Glomerular visceral epithelial cell (primary cell): Measurements from ENCODE around the gene OSBPL9.

Source experiments
- DNase-seq: peaks from one replicate; pipeline ENCODE4 v3.0.0-alpha.2; 2016; ENCODE audit errors: extremely low spot score

Gene OSBPL9

GRCh38 chr1:51788938-51789337 lies 172.0 kb downstream of the OSBPL9 start:
- no peak for DNase-seq

- no peak for DNase-seq
Observed at GRCh38 chr1:51789342-51789741, 172.4 kb downstream of the OSBPL9 start.

GRCh38 chr1:51790385-51790784 lies 173.5 kb downstream of the OSBPL9 start:
- no peak for DNase-seq

DNA sequence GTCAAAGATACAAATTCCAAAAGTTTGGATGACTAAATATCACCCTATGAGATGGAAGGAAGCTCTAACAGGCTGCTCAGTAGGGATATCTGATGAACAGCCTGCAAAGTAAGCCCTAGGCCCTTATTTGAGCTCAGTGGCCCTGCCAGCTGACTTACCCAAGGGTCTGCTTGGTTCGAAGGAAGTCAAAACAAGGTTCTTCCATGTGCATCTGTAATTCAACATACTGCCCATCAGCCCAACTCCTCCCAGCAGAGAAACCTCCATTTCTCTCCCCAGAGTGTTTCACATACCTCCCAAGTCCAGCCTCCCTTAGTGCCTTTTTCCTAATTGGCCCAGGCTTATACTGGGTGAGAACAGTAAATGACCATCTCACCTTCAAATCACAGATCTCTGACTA lies 175.0 kb downstream of the OSBPL9 start:
- DNase-seq: no peak

- DNase-seq: peak; percentile 20
Observed at GRCh38 chr1:51792864-51793263, 176.0 kb downstream of the OSBPL9 start.

GRCh38 chr1:51794260-51794659 lies 177.4 kb downstream of the OSBPL9 start:
- no peak for DNase-seq

GRCh38 chr1:51794868-51795267 lies 178.0 kb downstream of the OSBPL9 start:
- no peak for DNase-seq

- DNase-seq: no peak
Observed at GRCh38 chr1:51799372-51799771, 182.5 kb downstream of the OSBPL9 start.

GRCh38 chr1:51814513-51814912 lies 197.6 kb downstream of the OSBPL9 start:
- no peak for DNase-seq

DNA sequence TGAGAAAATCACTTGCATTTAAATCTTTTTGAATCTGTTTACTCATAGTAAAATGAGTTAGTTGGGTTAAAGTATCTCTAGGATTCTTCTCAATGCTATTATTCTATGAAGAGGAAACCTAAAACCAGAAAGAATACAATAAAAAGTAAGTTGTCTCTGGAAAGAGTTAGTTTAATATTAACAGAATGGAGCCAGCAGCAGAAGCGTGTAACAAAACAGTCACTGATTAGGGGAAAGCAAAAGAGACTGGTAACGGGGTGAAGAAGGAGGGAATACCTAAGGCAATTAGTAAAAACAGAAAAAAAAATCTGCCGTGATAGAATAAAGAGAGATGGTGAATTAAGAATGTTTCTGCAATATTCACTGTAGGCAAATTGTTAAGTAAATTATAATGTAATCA lies 201.6 kb downstream of the OSBPL9 start:
- peak; percentile 20 for DNase-seq

GRCh38 chr1:51819021-51819420 lies 202.1 kb downstream of the OSBPL9 start:
- peak; percentile 25 for DNase-seq

GRCh38 chr1:51819810-51820209 lies 202.9 kb downstream of the OSBPL9 start:
- no peak for DNase-seq

GRCh38 chr1:51829058-51829457 lies 212.2 kb downstream of the OSBPL9 start:
- DNase-seq: peak; percentile 7

DNA sequence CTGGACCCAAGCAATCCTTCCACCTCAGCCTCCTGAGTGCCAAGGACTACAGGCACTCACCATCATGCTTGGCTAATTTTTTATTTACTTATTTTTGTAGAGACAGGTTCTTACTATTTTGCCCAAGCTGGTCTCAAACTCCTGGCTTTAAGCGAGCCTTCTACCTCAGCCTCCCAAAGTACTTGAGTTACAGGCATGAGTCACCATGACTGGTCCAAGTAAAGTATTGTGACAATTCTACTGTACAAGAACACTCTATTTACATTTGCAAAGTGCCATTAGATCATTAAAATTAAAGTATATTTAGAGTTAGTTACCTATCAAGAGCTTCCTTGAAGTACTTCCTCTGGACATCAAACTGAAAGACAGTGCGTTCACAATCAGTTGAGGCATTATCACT lies 216.8 kb downstream of the OSBPL9 start:
- no peak for DNase-seq

GRCh38 chr1:51837243-51837642 lies 220.4 kb downstream of the OSBPL9 start:
- no peak for DNase-seq
